HG03432 (cell line): Measurements from ENCODE around the gene VPS33A.

Experiments used
- ATAC-seq: cut with Tn5 transposase; IDR thresholded peaks from one replicate; pipeline ENCODE4 v1.9.1; 2021; ENCODE audit warnings: mild to moderate bottlenecking, moderate library complexity; ENCODE audit not compliant: unreplicated experiment

The VPS33A gene

DNA sequence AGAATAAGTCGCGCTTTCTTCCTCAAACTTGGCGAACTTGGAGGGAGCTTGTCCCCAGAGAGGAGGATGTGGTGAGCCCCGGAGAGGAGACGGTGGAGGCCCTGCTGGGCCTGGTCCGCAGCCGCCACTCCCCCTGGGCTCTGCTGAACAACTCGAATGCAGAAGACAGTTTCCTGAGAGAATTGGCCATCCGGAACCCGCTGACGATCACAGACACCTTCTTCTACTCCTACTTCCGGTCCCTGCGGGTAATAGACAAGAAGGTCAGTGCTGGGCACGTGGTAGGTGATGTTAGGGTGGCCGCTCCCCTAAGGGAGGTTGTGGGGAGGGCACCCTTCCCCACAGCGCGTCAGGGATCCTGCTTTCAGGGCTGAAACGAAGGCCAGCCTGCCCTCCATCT, 81.8 kb downstream of the VPS33A start:
- no peak for ATAC-seq

DNA sequence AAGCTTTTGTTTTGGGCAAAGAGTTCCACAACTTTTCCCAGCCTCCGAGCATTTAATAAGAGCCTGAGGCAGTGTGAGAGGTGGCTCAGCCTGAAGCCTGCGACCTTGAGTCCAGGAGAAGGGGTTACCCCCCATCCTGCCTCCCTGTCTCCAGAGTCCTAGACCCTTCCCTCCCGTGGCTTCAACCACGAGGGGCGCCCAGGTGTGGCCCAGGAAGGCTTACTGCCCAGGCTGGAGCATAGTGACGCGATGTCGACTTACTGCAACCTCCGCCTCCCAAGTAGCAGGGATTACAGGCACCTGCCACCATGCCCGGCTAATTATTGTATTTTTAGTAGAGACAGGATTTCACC, 82.7 kb downstream of the VPS33A start:
- no peak for ATAC-seq

DNA sequence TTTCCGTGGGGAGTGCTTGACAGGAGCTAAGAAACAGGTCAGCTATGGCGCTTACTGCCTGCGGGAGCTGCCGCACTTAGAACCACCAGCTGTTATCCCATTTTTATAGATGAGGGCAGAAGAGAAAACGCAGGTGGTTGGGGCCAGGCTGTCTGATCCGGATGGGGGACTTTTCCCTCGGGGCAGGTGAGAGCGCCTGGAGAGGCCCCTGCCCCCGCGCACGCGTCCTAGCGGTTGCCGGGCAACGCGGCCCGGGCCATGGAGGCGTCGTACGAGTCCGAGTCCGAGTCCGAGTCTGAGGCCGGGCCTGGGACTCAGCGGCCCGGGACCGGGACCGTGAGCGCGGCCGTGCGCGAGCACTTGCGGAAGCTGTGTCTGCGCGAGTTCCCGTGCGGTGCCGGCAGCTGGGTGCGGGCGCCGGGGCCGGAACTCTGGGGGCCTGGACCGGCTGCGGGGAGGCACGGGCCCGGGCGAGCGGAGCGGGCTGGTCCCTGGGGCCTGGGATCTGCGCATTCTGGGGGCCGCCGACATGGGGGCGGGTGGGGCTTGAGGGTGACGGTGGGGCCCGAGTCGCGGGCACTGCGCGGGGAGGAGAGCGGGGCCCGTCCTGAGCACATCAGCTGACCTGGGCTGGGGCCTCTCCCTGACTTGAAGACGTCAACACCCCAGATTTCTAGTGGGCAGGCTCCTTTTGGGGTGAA, 83.3 kb downstream of the VPS33A start, which contains the start of gene LRRC43:
TSS of gene LRRC43 (plus strand) at position 237 of the 701 bp plus-strand sequence. CDS start at position 259, 22 bp downstream.
- no peak for ATAC-seq
